Gastroesophageal sphincter (tissue), 4 donors: ENCODE results near the gene GUCA1C. TPM values are rescaled to one million over a fixed set of nuclear protein-coding genes. Genes with fewer than 3 reads are reported as not detected.

Source experiments
- ATAC-seq: fragments of 150-250 bp; one replicate; pipeline ENCODE4 v1.9.1; 2016; ENCODE audit warnings: mild to moderate bottlenecking, moderate library complexity
- H3K27ac ChIP-seq, 4 donors: fragments of 200-600 bp; sonication (generic) in 3 of 4; 1 replicate in 3 of 4; 2 replicates in 1 of 4; pipeline ENCODE4 v1.5.1; 2016 to 2019
- H3K27me3 ChIP-seq: fragments of 200-600 bp; sonication (generic); one replicate; pipeline ENCODE4 v1.5.1; 2019
- H3K36me3 ChIP-seq, 2 donors: fragments of 200-600 bp; sonication (generic); one replicate each; pipeline ENCODE4 v1.5.1; 2019; ENCODE audit warnings: control low read depth in 1 of 2
- H3K4me1 ChIP-seq, 3 donors: fragments of 200-600 bp; sonication (generic); 1 replicate in 2 of 3; 2 replicates in 1 of 3; pipeline ENCODE4 v1.5.1; 2016 to 2019; ENCODE audit warnings: control low read depth in 2 of 3
- H3K4me3 ChIP-seq, 2 donors: fragments of 200-600 bp; sonication (generic); one replicate each; pipeline ENCODE4 v1.5.1; 2019; ENCODE audit warnings: mild to moderate bottlenecking in 1 of 2, moderate library complexity in 1 of 2
- H3K9me3 ChIP-seq, 3 donors: fragments of 200-600 bp; sonication (generic); one replicate each; pipeline ENCODE4 v1.5.1; 2017 to 2019; ENCODE audit warnings: control low read depth in 2 of 3
- EP300 ChIP-seq: sonication (generic); formaldehyde crosslinking; IDR thresholded peaks from one replicate; pipeline ENCODE4 v1.6.1; 2017; ENCODE audit warnings: antibody characterized with exemption, mild to moderate bottlenecking
- POLR2A ChIP-seq, 2 donors: fragments of 450-650 bp; IDR thresholded peaks; one replicate each; pipeline ENCODE4 v1.6.1; 2017; ENCODE audit warnings: antibody characterized with exemption in 2 of 2, mild to moderate bottlenecking in 2 of 2, moderate library complexity in 1 of 2
- POLR2AphosphoS5 ChIP-seq: sonication (generic); formaldehyde crosslinking; IDR thresholded peaks from one replicate; pipeline ENCODE4 v1.6.1; 2017; ENCODE audit warnings: antibody characterized with exemption
- WGBS, 2 donors: methylation state at CpG; one replicate each; pipeline ENCODE4 v1.1.5; 2018; ENCODE audit warnings: low coverage in 1 of 2; 5-methylcytosine and 5-hydroxymethylcytosine counted together
- total RNA-seq, 4 donors: library from RNA; depleted of rRNA; stranded (reverse); fragments of >200 nt; gene quantifications; one replicate each; pipeline ENCODE4 v1.1.0, GENCODE V29; 2016
- TF ChIP-seq, protein P1 (sequence below), 4 experiments: fragments of 200-600 bp in 2 of 4; fragments of 450-650 bp in 2 of 4; sonication (generic) in 1 of 4; IDR thresholded peaks; one replicate each; pipeline ENCODE4 v1.5.1; 2017 to 2019; ENCODE audit warnings: antibody characterized with exemption in 4 of 4, mild to moderate bottlenecking in 2 of 4, moderate library complexity in 2 of 4

The GUCA1C gene
- total RNA-seq, 4 donors from 2014 or later, result not detected

DNA sequence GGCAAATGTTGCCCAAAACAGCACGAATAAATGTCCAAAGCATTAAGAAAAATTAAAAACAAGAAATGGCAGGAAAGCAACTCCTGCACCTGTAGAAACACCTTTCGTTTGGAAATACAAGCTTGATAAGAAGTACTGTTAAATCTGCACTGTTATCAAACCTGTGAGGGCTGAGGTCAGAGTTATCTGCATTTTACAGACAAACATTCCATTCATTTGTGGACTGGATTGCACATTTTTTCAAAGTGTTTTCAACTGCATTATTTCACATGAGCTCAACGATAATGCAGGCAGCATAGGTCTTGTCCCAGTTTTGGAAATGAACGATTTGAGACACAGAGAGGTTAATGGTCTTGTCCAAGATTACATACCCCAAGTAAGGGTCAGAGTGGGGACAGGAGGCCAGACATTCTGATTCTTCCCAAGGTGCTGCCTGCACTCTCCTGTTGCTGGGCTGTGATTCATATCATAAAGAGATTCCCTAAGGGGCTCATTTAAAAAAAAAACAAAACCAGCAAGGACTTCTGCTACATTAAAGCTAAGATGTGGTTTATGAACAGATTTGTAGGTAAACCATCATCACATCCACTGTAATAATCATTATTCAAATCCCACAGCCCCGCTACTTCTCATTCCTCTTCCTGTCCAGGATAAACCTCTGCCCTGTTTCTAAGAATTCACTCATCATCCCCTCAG, 13.0 kb downstream of the GUCA1C start:
- no peak for ATAC-seq
- 59 to 81% methylated on average over 3 to 5 of the region's 5 CpGs for WGBS, 2 donors
- H3K36me3 ChIP-seq, result no peaks in the 10 kb centered on the region
- no peaks in the 10 kb centered on the region for H3K9me3 ChIP-seq
- H3K27me3 ChIP-seq, result no peaks in the 10 kb centered on the region
- no peak for TF ChIP-seq EP300
- TF ChIP-seq POLR2A (IDR thresholded peaks at IDR 0.05), result no peak
- TF ChIP-seq, protein P1, sequence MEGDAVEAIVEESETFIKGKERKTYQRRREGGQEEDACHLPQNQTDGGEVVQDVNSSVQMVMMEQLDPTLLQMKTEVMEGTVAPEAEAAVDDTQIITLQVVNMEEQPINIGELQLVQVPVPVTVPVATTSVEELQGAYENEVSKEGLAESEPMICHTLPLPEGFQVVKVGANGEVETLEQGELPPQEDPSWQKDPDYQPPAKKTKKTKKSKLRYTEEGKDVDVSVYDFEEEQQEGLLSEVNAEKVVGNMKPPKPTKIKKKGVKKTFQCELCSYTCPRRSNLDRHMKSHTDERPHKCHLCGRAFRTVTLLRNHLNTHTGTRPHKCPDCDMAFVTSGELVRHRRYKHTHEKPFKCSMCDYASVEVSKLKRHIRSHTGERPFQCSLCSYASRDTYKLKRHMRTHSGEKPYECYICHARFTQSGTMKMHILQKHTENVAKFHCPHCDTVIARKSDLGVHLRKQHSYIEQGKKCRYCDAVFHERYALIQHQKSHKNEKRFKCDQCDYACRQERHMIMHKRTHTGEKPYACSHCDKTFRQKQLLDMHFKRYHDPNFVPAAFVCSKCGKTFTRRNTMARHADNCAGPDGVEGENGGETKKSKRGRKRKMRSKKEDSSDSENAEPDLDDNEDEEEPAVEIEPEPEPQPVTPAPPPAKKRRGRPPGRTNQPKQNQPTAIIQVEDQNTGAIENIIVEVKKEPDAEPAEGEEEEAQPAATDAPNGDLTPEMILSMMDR (IDR thresholded peaks at IDR 0.05), result no peak
- no peak for TF ChIP-seq POLR2AphosphoS5
- no peaks in the 10 kb centered on the region for H3K4me1 ChIP-seq
- H3K27ac ChIP-seq, result no peak overlapping the region
- H3K4me3 ChIP-seq, result no peak overlapping the region

DNA sequence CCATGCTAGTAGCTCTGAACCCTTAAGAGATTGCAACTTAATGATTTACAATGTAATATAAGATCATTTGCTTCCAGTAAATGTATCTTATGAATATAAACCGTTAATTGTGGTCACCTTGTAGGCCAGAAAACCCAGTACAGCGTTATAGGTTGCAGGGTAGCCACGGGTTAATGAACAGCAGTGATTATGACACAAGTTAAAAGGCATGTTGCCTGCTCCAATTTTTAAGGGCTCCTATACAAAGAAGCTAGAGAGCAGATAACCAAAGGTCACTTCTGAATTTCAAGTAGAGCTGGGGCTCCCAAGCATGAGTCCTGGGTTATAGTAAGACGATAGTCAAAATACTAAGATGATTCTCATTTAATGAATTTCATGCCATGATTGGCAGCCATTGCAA, 13.5 kb downstream of the GUCA1C start:
- TF ChIP-seq POLR2A (IDR thresholded peaks at IDR 0.05) (no peak), POLR2AphosphoS5 (no peak), EP300 (no peak)
- TF ChIP-seq, protein P1 (IDR thresholded peaks at IDR 0.05), result no peak
- WGBS, 2 donors, result 51 to 81% methylated on average over 2 to 3 of the region's 4 CpGs
- Histone ChIP-seq H3K9me3 (no peaks in the 10 kb centered on the region), H3K36me3 (no peaks in the 10 kb centered on the region), H3K4me1 (no peaks in the 10 kb centered on the region), H3K27ac (no peak overlapping the region), H3K27me3 (no peaks in the 10 kb centered on the region), H3K4me3 (no peak overlapping the region)
- no peak for ATAC-seq

DNA sequence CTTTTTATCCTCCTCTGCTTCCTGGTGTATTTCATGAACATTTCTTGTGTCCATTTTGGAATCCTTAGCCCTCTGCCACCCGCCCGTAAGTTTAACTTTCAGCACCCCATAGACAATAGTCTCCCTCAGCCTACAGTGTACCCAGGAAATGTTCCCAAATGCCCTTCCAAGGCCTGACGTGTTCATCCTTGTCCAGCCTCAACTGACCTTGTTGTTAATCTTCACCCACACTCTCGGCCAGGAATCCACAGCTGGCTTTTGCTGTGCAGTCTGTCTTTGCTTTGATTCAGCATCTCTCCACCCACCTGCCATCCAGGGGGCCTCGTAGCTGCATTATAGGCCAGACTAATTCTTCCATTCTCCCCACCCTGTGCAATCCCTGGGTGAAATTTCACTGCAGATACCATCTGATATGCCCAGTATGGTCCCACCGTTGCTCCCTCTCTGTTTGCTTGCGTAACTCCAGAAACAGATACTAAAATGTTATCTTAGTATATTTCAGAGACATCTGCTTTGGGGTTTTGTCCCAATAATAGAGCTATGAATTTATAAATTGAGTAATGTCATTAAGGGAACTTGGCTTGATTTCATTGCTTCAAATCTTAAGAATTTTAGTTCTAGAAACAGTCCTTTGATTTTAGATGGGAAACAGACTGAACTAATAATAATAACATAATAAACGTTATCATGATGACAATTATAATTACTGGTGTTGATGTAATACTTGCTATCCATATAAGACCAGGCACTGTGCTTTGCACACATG, 16.6 kb downstream of the GUCA1C start:
- no peak for ATAC-seq
- Histone ChIP-seq H3K36me3 (no peaks in the 10 kb centered on the region), H3K4me3 (no peak overlapping the region), H3K9me3 (no peaks in the 10 kb centered on the region), H3K27me3 (no peaks in the 10 kb centered on the region), H3K4me1 (no peaks in the 10 kb centered on the region), H3K27ac (no peak overlapping the region)
- TF ChIP-seq POLR2A (IDR thresholded peaks at IDR 0.05) (no peak), EP300 (no peak), POLR2AphosphoS5 (no peak)
- TF ChIP-seq, protein P1 (IDR thresholded peaks at IDR 0.05), result no peak
- WGBS, 2 donors, result 77 to 81% methylated on average over 8 of the region's 8 CpGs

DNA sequence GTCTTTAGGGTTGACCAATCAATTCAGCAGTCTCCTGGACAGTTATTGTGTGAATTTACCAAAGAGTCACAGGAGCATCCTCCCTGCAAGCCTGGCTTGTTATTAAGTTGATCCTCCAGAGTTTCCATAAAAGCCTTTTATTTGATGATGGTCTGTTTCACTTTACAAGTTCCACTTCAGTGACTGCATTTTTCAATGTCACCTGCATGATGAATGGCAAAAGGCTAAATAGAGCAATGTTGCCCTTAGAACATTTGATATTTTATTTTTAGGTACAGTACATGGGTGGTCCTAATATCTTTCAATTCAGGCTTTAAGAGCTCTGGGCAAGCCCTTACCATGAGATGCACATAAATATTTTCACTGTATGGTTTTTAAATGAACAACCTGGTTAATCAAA, 22.6 kb downstream of the GUCA1C start:
- ATAC-seq, result no peak
- Histone ChIP-seq H3K4me1 (no peaks in the 10 kb centered on the region), H3K27me3 (no peaks in the 10 kb centered on the region), H3K36me3 (no peaks in the 10 kb centered on the region), H3K9me3 (peaks cover 0 to 6% (median 0%) of the 10 kb centered on the region in 3 donors), H3K27ac (no peak overlapping the region), H3K4me3 (no peak overlapping the region)
- TF ChIP-seq EP300 (no peak), POLR2AphosphoS5 (no peak), POLR2A (IDR thresholded peaks at IDR 0.05) (no peak)
- TF ChIP-seq, protein P1 (IDR thresholded peaks at IDR 0.05), result no peak

DNA sequence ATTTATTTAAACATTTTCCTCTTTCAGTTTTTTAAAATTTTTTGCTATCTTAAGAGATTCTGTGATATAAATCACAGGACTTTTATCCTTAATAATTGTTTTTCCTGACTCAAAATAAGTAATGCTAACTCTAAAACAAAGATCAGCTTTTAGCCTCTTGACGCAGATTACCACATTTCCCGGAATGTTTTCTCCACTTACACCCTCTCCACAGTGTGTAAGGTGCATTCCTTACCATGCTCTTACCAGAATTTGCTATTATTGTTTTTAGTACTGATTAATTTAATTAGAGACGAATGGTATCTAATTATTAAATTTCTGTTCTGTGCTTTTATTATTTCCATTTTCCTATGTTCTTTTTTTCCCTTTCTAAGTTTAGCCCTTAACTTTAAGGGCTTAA, 34.8 kb downstream of the GUCA1C start:
- Histone ChIP-seq H3K4me3 (no peak overlapping the region), H3K27me3 (no peaks in the 10 kb centered on the region), H3K4me1 (no peaks in the 10 kb centered on the region), H3K9me3 (peaks cover 0 to 11% (median 0%) of the 10 kb centered on the region in 3 donors), H3K27ac (no peak overlapping the region), H3K36me3 (no peaks in the 10 kb centered on the region)
- TF ChIP-seq, protein P1 (IDR thresholded peaks at IDR 0.05), result no peak
- TF ChIP-seq POLR2A (IDR thresholded peaks at IDR 0.05), result no peak
- no peak for TF ChIP-seq POLR2AphosphoS5
- TF ChIP-seq EP300, result no peak
- no peak for ATAC-seq
- 86 to 92% methylated on average over 3 of the region's 3 CpGs for WGBS, 2 donors
